ENCODE measurements around the gene SSNA1. TPM values are rescaled to one million over a fixed set of nuclear protein-coding genes. Genes with fewer than 3 reads are reported as not detected.
A peak's percentile ranks its signal among the peaks of the same experiment; 100 is the strongest.

The SSNA1 gene
- total and polyA plus RNA-seq, 9 of the 15 experiments (the other 6 are each of a cell fraction or from before 2014, with no cell fraction given), result 1.9 to 130 (median 57.1) TPM

- TF ChIP-seq PRDM10 (IDR thresholded peaks at IDR 0.05; ENCODE audit: partially characterized antibody), result no peak
- TF ChIP-seq CBFA2T2 (conservative IDR thresholded peaks at IDR 0.05), result no peak
- no peak for TF ChIP-seq TSC22D4 (tag; IDR thresholded peaks at IDR 0.05)
- no peak for TF ChIP-seq NCOA2 (IDR thresholded peaks at IDR 0.05; ENCODE audit: partially characterized antibody in 2 of 2)
- TF ChIP-seq CREBBP (IDR thresholded peaks at IDR 0.05; ENCODE audit: low read depth, low read length), result no peak
- peak; percentile 45; the same call in 1 of the 2 replicates for TF ChIP-seq JUND (IDR thresholded peaks at IDR 0.05; ENCODE audit: borderline replicate concordance, low read depth, low read length)
- TF ChIP-seq JUND (tag; IDR thresholded peaks at IDR 0.05; ENCODE audit: borderline replicate concordance, low read depth, low read length), result no peak; the same call in 2 of the 3 replicates
- no peak for TF ChIP-seq ZFP1 (CRISPR knock-in tag; IDR thresholded peaks at IDR 0.05)
- TF ChIP-seq NFYB (IDR thresholded peaks at IDR 0.05; ENCODE audit: extremely low read depth, insufficient read length), result peak; percentile 5
- TF ChIP-seq RNF219 (CRISPR knock-in tag; IDR thresholded peaks at IDR 0.05), result no peak
- no peak for TF ChIP-seq PHTF2 (CRISPR knock-in tag; IDR thresholded peaks at IDR 0.05)
- TF ChIP-seq ZNF609 (CRISPR knock-in tag; IDR thresholded peaks at IDR 0.05; ENCODE audit: borderline replicate concordance), result no peak
- no peak for TF ChIP-seq CTCF (IDR thresholded peaks at IDR 0.05 in 2 of 3, conservative IDR thresholded peaks at IDR 0.05 in 1 of 3; ENCODE audit: insufficient read depth in 2 of 3, low read depth in 1 of 3, low read length in 3 of 3)
Observed at GRCh38 chr9:137223078-137223970, 34.8 kb downstream of the SSNA1 start (continued).
